Mesothelial cell of epicardium (in vitro differentiated cells): ENCODE measurements around the gene IQCK. TPM values are rescaled to one million over a fixed set of nuclear protein-coding genes. Genes with fewer than 3 reads are reported as not detected.

Experiments used
- DNase-seq, 2 experiments: peaks; one replicate each; pipeline ENCODE4 v3.0.0; 2021; ENCODE audit warnings: low spot score in 2 of 2; ENCODE audit not compliant: unreplicated experiment in 2 of 2
- H3K27ac Mint-ChIP-seq: 2 replicates; pipeline ENCODE4 v1.8.0; 2021; ENCODE audit warnings: mixed read lengths
- H3K27me3 Mint-ChIP-seq: 2 replicates; pipeline ENCODE4 v1.8.0; 2021; ENCODE audit warnings: low read depth, mixed read lengths
- H3K36me3 Mint-ChIP-seq: 2 replicates; pipeline ENCODE4 v1.8.0; 2021; ENCODE audit warnings: mixed read lengths
- H3K4me1 Mint-ChIP-seq: 2 replicates; pipeline ENCODE4 v1.8.0; 2021; ENCODE audit warnings: mixed read lengths
- H3K4me3 Mint-ChIP-seq: 2 replicates; pipeline ENCODE4 v1.8.0; 2021; ENCODE audit warnings: mild to moderate bottlenecking, moderate library complexity, mixed read lengths
- H3K9me3 Mint-ChIP-seq: 2 replicates; pipeline ENCODE4 v1.8.0; 2021; ENCODE audit warnings: mixed read lengths
- CTCF ChIP-seq: fragments of 200-600 bp; sonication (generic); IDR thresholded peaks from one replicate; pipeline ENCODE4 v1.5.0; 2021; ENCODE audit warnings: antibody characterized with exemption; ENCODE audit not compliant: unreplicated experiment
- total RNA-seq: library from RNA; stranded (reverse); gene quantifications from 3 replicates; pipeline ENCODE4 v1.2.1, GENCODE V29; 2021

The IQCK gene
- total RNA-seq, 1 donor from 2014 or later: 16.0 TPM

- no peak for DNase-seq
- Mint-ChIP-seq H3K36me3 (peaks cover 8% of the 10 kb centered on the region), H3K27ac (no peak overlapping the region), H3K4me1 (peaks cover 23% of the 10 kb centered on the region), H3K4me3 (no peak overlapping the region), H3K9me3 (no peaks in the 10 kb centered on the region), H3K27me3 (no peaks in the 10 kb centered on the region)
- TF ChIP-seq CTCF: no peak
Observed at GRCh38 chr16:19853132-19853741, 135.2 kb downstream of the IQCK start.

DNA sequence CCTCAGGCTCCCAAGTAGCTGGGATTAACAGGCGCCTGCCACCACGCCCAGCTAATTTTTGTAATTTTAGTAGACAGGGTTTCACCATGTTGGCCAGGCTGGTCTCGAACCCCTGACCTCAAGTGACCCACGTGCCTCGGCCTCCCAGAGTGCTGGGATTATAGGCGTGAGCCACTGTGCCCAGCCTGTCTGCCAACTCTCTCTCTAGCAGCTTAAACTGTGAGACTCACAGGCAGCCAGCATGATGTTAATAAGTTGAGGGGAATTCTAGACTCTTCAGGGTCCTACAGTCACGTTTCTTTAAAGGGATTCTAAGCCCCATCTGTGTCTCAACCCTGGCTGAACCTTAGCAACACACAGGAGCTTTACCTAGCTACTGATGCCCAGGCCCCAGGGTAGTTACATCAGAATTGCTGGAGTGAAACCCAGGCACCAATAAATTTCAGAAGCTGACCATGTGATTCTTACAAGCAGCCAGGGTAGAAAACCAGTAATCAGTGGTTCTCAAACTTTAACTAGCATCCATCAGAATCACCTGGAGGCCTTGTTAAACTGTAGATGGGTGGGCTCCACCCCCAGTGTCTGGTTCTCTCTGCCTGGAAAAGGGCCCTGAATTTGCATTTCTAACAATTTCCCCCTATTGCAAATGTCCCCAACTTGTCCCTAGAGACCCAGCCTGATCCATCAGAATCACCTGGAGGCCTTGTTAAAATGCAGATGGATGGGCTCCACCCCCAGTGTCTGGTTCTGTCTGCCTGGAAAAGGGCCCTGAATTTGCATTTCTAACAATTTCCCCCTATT, 135.9 kb downstream of the IQCK start:
- H3K4me1 Mint-ChIP-seq: peaks cover 23% of the 10 kb centered on the region
- H3K27me3 Mint-ChIP-seq: no peaks in the 10 kb centered on the region
- DNase-seq: no peak
- H3K36me3 Mint-ChIP-seq: peaks cover 8% of the 10 kb centered on the region
- H3K27ac Mint-ChIP-seq: no peak overlapping the region
- no peak for TF ChIP-seq CTCF
- H3K9me3 Mint-ChIP-seq: no peaks in the 10 kb centered on the region
- no peak overlapping the region for H3K4me3 Mint-ChIP-seq

- H3K27ac Mint-ChIP-seq: no peak overlapping the region
- no peak for DNase-seq
- H3K27me3 Mint-ChIP-seq: no peaks in the 10 kb centered on the region
- H3K9me3 Mint-ChIP-seq: no peaks in the 10 kb centered on the region
- H3K4me3 Mint-ChIP-seq: no peak overlapping the region
- H3K36me3 Mint-ChIP-seq: peaks cover 14% of the 10 kb centered on the region
- no peak for TF ChIP-seq CTCF
- H3K4me1 Mint-ChIP-seq: peaks cover 23% of the 10 kb centered on the region
Observed at GRCh38 chr16:19854543-19854876, 136.4 kb downstream of the IQCK start.

DNA sequence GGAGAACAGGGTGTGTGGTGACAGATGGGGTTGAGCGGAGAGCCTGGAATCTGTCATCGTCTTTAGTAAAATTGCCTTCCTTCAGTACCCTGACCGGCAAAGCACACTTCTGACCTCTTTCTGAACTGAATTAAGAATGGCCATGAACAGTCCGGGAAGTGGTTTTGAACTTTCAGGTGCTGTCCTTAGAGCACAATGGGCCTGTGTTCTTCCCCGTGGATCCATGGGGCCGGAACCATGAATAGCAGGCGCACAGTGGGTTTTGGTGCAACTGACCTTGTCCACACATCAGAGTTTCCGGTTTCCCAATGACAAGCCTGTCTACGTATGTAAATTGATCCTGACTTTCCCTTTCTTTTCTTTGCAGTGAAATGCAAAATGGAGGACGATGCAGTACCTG, 138.0 kb downstream of the IQCK start:
- Mint-ChIP-seq H3K36me3 (peaks cover 14% of the 10 kb centered on the region), H3K27me3 (no peaks in the 10 kb centered on the region), H3K4me3 (no peak overlapping the region), H3K9me3 (no peaks in the 10 kb centered on the region), H3K4me1 (peaks cover 33% of the 10 kb centered on the region), H3K27ac (no peak overlapping the region)
- TF ChIP-seq CTCF: no peak
- no peak for DNase-seq

DNA sequence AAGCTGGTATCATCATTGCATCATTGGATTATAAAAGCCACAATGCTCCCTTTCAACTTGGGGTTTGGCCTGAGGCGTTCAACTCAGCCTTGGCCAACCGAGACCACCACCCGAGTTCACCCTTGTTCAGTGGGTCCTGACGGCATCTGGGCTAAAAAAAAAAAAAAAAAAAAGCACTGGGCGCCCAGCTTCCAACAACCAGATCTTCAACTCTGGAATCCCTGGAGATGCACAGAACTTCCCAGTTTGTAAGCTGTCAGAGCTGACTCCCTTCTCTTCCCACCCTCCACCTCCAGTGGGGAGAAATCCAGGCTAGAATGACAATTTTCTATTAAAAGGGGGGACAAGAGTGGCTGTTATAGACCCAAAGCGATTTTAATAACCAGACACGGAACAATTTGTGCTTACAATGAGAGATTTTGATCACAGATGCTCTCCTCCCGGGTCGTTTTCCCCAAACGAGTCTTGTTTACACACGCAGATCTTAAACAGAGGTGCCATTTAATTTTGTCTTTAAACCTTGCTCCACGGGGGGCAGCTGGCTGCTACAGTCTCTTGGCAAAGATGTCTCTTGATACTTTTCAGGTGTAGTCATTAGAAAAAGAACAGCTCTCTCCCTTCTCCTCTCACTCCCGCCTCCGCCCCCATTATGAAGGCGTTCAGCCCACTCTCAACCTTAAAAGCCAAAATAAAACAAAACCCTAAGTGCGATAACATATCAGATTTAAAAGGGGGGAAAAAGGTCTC, 139.7 kb downstream of the IQCK start:
- TF ChIP-seq CTCF: no peak
- H3K4me3 Mint-ChIP-seq: no peak overlapping the region

More for the DNA sequence above, 139.7 kb downstream of the IQCK start:
- H3K27me3 Mint-ChIP-seq: no peaks in the 10 kb centered on the region
- peaks cover 17% of the 10 kb centered on the region for H3K36me3 Mint-ChIP-seq
- DNase-seq: no peak
- H3K27ac Mint-ChIP-seq: no peak overlapping the region
- H3K9me3 Mint-ChIP-seq: no peaks in the 10 kb centered on the region
- peaks cover 35% of the 10 kb centered on the region for H3K4me1 Mint-ChIP-seq
